WTC11 (cell line): ENCODE data around the gene GEMIN8. TPM values are rescaled to one million over a fixed set of nuclear protein-coding genes. Genes with fewer than 3 reads are reported as not detected.

Source experiments
- ATAC-seq: fragments of 200-7000 bp; cut with Tn5 transposase; 2 replicates; pipeline ENCODE4 v1.10.0; 2021; ENCODE audit warnings: mild to moderate bottlenecking, moderate library complexity
- CTCF ChIA-PET: fragments of 300-600 bp; sonication (Branson Sonifier 250); formaldehyde crosslinking; loops from one replicate; lab custom pipeline; 2021; ENCODE audit warnings: antibody characterized with exemption; lab: Charles Lee
- POLR2A ChIA-PET: fragments of 350-600 bp; sonication (Branson Sonifier 250); formaldehyde crosslinking; loops from one replicate; lab custom pipeline; 2021; ENCODE audit warnings: antibody characterized with exemption; lab: Charles Lee
- DNase-seq: peaks from one replicate; pipeline ENCODE4 v3.0.0; 2021; ENCODE audit warnings: low spot score
- H3K27ac Mint-ChIP-seq: 2 replicates; pipeline ENCODE4 v1.8.0; 2021; ENCODE audit warnings: mixed read lengths
- H3K27me3 Mint-ChIP-seq: 2 replicates; pipeline ENCODE4 v1.8.0; 2021; ENCODE audit warnings: low read depth, mild to moderate bottlenecking, moderate library complexity, mixed read lengths
- H3K36me3 Mint-ChIP-seq: 2 replicates; pipeline ENCODE4 v1.8.0; 2021; ENCODE audit warnings: mixed read lengths
- H3K4me1 Mint-ChIP-seq: 2 replicates; pipeline ENCODE4 v1.8.0; 2022; ENCODE audit warnings: mixed read lengths
- H3K4me3 Mint-ChIP-seq: 2 replicates; pipeline ENCODE4 v1.8.0; 2021; ENCODE audit warnings: mild to moderate bottlenecking, moderate library complexity, mixed read lengths
- H3K9me3 Mint-ChIP-seq: 2 replicates; pipeline ENCODE4 v1.8.0; 2021; ENCODE audit warnings: mixed read lengths
- GABPB1 ChIP-seq: sonication (generic); formaldehyde crosslinking; IDR thresholded peaks from 2 replicates; pipeline ENCODE4 v1.8.1; 2023; ENCODE audit warnings: mild to moderate bottlenecking, missing genetic modification reagents
- HMGA2 ChIP-seq: fragments of 250-450 bp; sonication (Bioruptor Pico); IDR thresholded peaks from 2 replicates; pipeline ENCODE4 v1.4.0; 2021; ENCODE audit warnings: mild to moderate bottlenecking, moderate library complexity
- KAT7 ChIP-seq: sonication (generic); formaldehyde crosslinking; IDR thresholded peaks from 2 replicates; pipeline ENCODE4 v1.8.1; 2023; ENCODE audit warnings: missing genetic modification reagents, mild to moderate bottlenecking, borderline replicate concordance
- MYBL2 ChIP-seq: sonication (generic); formaldehyde crosslinking; IDR thresholded peaks from 2 replicates; pipeline ENCODE4 v1.8.1; 2023; ENCODE audit warnings: mild to moderate bottlenecking, moderate library complexity, missing genetic modification reagents
- NR2C2 ChIP-seq: sonication (generic); formaldehyde crosslinking; IDR thresholded peaks from 2 replicates; pipeline ENCODE4 v1.8.0; 2022; ENCODE audit warnings: mild to moderate bottlenecking, missing genetic modification reagents
- TP53 ChIP-seq: sonication (generic); formaldehyde crosslinking; IDR thresholded peaks from 2 replicates; pipeline ENCODE4 v1.8.1; 2023; ENCODE audit warnings: mild to moderate bottlenecking, missing genetic modification reagents
- ZBTB21 ChIP-seq: sonication (generic); formaldehyde crosslinking; IDR thresholded peaks from 2 replicates; pipeline ENCODE4 v1.8.1; 2023; ENCODE audit warnings: mild to moderate bottlenecking, missing genetic modification reagents, borderline replicate concordance
- ZNF317 ChIP-seq: sonication (generic); formaldehyde crosslinking; IDR thresholded peaks from 2 replicates; pipeline ENCODE4 v1.8.1; 2023; ENCODE audit warnings: low read depth, mild to moderate bottlenecking, moderate library complexity, missing genetic modification reagents, borderline replicate concordance
- ZNF671 ChIP-seq: fragments of 250-450 bp; sonication (Bioruptor Pico); IDR thresholded peaks from 2 replicates; pipeline ENCODE4 v1.8.0; 2021; ENCODE audit warnings: mild to moderate bottlenecking
- total RNA-seq: library from RNA; stranded (reverse); gene quantifications from 3 replicates; pipeline ENCODE4 v1.2.3, GENCODE V29; 2021
- TF ChIP-seq, protein P1 (sequence below): sonication (generic); formaldehyde crosslinking; IDR thresholded peaks from 2 replicates; pipeline ENCODE4 v1.8.0; 2023; ENCODE audit warnings: missing genetic modification reagents, mild to moderate bottlenecking, borderline replicate concordance
- TF ChIP-seq, protein P2 (sequence below): sonication (generic); formaldehyde crosslinking; IDR thresholded peaks from 2 replicates; pipeline ENCODE4 v1.8.0; 2022; ENCODE audit warnings: mild to moderate bottlenecking, missing genetic modification reagents
- TF ChIP-seq, protein P3 (sequence below): sonication (generic); formaldehyde crosslinking; IDR thresholded peaks from 2 replicates; pipeline ENCODE4 v1.8.1; 2022; ENCODE audit warnings: low read depth, missing genetic modification reagents, borderline replicate concordance
- TF ChIP-seq, protein P4 (sequence below): fragments of 250-450 bp; sonication (Bioruptor Pico); IDR thresholded peaks from 2 replicates; pipeline ENCODE4 v1.9.0; 2021; ENCODE audit warnings: mild to moderate bottlenecking, borderline replicate concordance
- TF ChIP-seq, protein P5 (sequence below): fragments of 250-450 bp; sonication (Bioruptor Pico); IDR thresholded peaks from 2 replicates; pipeline ENCODE4 v1.9.0; 2021; ENCODE audit warnings: mild to moderate bottlenecking
- TF ChIP-seq, protein P6 (sequence below): sonication (generic); formaldehyde crosslinking; IDR thresholded peaks from 2 replicates; pipeline ENCODE4 v1.8.1; 2023; ENCODE audit warnings: mild to moderate bottlenecking, missing genetic modification reagents, moderate library complexity
- TF ChIP-seq, protein P7 (sequence below): fragments of 250-450 bp; sonication (Bioruptor Pico); IDR thresholded peaks from 2 replicates; pipeline ENCODE4 v1.8.0; 2021; ENCODE audit warnings: mild to moderate bottlenecking
- TF ChIP-seq, protein P8 (sequence below): sonication (generic); formaldehyde crosslinking; IDR thresholded peaks from 2 replicates; pipeline ENCODE4 v1.8.0; 2023; ENCODE audit warnings: missing genetic modification reagents

Gene GEMIN8
- total RNA-seq, 1 experiment from 2014 or later = 21.1 TPM

DNA sequence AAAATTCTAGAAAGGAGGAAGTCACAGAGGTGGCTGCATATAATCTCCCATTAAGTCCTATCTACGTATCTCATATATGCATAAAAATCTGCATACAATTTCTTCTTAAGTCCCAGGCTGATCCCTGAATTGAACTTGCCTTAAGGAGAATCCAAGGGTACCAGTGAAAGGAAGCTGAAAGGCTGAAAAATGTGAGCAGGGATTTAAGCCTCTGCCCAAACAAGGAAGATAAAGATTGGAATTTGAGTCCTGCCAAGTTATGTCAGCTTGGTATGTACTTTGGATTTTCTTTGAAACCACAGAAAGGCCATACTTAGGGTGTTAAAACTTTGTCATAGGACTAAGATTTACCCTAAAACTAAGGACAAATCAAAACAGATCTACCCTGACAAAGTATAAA is 26.5 kb upstream of the GEMIN8 start:
- Mint-ChIP-seq H3K9me3 (no peaks in the 10 kb centered on the region), H3K4me3 (no peak overlapping the region), H3K27me3 (no peaks in the 10 kb centered on the region), H3K4me1 (peaks cover 8% of the 10 kb centered on the region), H3K27ac (no peak overlapping the region), H3K36me3 (no peaks in the 10 kb centered on the region)
- no peak for DNase-seq
- no peak for TF ChIP-seq MYBL2 (CRISPR knock-in tag)
- TF ChIP-seq, protein P1, sequence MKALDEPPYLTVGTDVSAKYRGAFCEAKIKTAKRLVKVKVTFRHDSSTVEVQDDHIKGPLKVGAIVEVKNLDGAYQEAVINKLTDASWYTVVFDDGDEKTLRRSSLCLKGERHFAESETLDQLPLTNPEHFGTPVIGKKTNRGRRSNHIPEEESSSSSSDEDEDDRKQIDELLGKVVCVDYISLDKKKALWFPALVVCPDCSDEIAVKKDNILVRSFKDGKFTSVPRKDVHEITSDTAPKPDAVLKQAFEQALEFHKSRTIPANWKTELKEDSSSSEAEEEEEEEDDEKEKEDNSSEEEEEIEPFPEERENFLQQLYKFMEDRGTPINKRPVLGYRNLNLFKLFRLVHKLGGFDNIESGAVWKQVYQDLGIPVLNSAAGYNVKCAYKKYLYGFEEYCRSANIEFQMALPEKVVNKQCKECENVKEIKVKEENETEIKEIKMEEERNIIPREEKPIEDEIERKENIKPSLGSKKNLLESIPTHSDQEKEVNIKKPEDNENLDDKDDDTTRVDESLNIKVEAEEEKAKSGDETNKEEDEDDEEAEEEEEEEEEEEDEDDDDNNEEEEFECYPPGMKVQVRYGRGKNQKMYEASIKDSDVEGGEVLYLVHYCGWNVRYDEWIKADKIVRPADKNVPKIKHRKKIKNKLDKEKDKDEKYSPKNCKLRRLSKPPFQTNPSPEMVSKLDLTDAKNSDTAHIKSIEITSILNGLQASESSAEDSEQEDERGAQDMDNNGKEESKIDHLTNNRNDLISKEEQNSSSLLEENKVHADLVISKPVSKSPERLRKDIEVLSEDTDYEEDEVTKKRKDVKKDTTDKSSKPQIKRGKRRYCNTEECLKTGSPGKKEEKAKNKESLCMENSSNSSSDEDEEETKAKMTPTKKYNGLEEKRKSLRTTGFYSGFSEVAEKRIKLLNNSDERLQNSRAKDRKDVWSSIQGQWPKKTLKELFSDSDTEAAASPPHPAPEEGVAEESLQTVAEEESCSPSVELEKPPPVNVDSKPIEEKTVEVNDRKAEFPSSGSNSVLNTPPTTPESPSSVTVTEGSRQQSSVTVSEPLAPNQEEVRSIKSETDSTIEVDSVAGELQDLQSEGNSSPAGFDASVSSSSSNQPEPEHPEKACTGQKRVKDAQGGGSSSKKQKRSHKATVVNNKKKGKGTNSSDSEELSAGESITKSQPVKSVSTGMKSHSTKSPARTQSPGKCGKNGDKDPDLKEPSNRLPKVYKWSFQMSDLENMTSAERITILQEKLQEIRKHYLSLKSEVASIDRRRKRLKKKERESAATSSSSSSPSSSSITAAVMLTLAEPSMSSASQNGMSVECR (CRISPR knock-in tag) = no peak
- ChIA-PET POLR2A (no interaction called here), CTCF (interaction anchor here (1.0 kb wide), 1 partner anchor 1087 kb away, joined by 3 read pairs; no protein-coding TSS in a partner anchor)
- no peak for ATAC-seq

DNA sequence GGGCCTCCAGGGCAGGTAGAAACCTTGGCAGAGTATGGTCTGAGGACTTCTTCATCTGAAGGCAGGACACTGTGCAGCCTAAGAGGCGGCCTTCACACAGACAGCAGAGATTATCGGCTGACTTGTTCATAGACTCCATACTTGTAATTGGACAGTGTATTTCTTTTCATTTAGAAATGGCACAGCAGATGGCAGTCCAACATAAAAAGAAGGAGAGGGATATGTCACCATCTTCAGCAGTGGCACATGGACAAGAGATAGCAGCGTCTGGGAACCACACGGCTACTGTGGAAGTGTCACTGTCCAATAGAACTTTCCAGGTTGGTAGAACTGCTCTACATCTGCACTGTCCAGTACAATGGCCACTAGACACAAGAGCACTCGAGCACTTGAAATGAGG is 21.7 kb upstream of the GEMIN8 start:
- Mint-ChIP-seq H3K4me3 (no peak overlapping the region), H3K27me3 (no peaks in the 10 kb centered on the region), H3K36me3 (no peaks in the 10 kb centered on the region), H3K27ac (no peak overlapping the region), H3K4me1 (no peaks in the 10 kb centered on the region), H3K9me3 (no peaks in the 10 kb centered on the region)
- DNase-seq = no peak
- no peak for ATAC-seq
- ChIA-PET POLR2A (no interaction called here), CTCF (no interaction called here)
- TF ChIP-seq ZBTB21 (CRISPR knock-in tag) (no peak), ZNF317 (CRISPR knock-in tag) (no peak), GABPB1 (CRISPR knock-in tag) (no peak), ZNF671 (no peak), NR2C2 (CRISPR knock-in tag) (no peak), HMGA2 (CRISPR knock-in tag) (no peak), KAT7 (CRISPR knock-in tag) (no peak), TP53 (CRISPR knock-in tag) (no peak)
- TF ChIP-seq, protein P2, sequence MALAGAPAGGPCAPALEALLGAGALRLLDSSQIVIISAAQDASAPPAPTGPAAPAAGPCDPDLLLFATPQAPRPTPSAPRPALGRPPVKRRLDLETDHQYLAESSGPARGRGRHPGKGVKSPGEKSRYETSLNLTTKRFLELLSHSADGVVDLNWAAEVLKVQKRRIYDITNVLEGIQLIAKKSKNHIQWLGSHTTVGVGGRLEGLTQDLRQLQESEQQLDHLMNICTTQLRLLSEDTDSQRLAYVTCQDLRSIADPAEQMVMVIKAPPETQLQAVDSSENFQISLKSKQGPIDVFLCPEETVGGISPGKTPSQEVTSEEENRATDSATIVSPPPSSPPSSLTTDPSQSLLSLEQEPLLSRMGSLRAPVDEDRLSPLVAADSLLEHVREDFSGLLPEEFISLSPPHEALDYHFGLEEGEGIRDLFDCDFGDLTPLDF = no peak
- TF ChIP-seq, protein P3, sequence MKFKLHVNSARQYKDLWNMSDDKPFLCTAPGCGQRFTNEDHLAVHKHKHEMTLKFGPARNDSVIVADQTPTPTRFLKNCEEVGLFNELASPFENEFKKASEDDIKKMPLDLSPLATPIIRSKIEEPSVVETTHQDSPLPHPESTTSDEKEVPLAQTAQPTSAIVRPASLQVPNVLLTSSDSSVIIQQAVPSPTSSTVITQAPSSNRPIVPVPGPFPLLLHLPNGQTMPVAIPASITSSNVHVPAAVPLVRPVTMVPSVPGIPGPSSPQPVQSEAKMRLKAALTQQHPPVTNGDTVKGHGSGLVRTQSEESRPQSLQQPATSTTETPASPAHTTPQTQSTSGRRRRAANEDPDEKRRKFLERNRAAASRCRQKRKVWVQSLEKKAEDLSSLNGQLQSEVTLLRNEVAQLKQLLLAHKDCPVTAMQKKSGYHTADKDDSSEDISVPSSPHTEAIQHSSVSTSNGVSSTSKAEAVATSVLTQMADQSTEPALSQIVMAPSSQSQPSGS (CRISPR knock-in tag) = no peak
- TF ChIP-seq, protein P4, sequence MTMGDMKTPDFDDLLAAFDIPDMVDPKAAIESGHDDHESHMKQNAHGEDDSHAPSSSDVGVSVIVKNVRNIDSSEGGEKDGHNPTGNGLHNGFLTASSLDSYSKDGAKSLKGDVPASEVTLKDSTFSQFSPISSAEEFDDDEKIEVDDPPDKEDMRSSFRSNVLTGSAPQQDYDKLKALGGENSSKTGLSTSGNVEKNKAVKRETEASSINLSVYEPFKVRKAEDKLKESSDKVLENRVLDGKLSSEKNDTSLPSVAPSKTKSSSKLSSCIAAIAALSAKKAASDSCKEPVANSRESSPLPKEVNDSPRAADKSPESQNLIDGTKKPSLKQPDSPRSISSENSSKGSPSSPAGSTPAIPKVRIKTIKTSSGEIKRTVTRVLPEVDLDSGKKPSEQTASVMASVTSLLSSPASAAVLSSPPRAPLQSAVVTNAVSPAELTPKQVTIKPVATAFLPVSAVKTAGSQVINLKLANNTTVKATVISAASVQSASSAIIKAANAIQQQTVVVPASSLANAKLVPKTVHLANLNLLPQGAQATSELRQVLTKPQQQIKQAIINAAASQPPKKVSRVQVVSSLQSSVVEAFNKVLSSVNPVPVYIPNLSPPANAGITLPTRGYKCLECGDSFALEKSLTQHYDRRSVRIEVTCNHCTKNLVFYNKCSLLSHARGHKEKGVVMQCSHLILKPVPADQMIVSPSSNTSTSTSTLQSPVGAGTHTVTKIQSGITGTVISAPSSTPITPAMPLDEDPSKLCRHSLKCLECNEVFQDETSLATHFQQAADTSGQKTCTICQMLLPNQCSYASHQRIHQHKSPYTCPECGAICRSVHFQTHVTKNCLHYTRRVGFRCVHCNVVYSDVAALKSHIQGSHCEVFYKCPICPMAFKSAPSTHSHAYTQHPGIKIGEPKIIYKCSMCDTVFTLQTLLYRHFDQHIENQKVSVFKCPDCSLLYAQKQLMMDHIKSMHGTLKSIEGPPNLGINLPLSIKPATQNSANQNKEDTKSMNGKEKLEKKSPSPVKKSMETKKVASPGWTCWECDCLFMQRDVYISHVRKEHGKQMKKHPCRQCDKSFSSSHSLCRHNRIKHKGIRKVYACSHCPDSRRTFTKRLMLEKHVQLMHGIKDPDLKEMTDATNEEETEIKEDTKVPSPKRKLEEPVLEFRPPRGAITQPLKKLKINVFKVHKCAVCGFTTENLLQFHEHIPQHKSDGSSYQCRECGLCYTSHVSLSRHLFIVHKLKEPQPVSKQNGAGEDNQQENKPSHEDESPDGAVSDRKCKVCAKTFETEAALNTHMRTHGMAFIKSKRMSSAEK (CRISPR knock-in tag) = no peak
- TF ChIP-seq, protein P5, sequence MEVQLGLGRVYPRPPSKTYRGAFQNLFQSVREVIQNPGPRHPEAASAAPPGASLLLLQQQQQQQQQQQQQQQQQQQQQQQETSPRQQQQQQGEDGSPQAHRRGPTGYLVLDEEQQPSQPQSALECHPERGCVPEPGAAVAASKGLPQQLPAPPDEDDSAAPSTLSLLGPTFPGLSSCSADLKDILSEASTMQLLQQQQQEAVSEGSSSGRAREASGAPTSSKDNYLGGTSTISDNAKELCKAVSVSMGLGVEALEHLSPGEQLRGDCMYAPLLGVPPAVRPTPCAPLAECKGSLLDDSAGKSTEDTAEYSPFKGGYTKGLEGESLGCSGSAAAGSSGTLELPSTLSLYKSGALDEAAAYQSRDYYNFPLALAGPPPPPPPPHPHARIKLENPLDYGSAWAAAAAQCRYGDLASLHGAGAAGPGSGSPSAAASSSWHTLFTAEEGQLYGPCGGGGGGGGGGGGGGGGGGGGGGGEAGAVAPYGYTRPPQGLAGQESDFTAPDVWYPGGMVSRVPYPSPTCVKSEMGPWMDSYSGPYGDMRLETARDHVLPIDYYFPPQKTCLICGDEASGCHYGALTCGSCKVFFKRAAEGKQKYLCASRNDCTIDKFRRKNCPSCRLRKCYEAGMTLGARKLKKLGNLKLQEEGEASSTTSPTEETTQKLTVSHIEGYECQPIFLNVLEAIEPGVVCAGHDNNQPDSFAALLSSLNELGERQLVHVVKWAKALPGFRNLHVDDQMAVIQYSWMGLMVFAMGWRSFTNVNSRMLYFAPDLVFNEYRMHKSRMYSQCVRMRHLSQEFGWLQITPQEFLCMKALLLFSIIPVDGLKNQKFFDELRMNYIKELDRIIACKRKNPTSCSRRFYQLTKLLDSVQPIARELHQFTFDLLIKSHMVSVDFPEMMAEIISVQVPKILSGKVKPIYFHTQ (CRISPR knock-in tag) = no peak
- TF ChIP-seq, protein P6, sequence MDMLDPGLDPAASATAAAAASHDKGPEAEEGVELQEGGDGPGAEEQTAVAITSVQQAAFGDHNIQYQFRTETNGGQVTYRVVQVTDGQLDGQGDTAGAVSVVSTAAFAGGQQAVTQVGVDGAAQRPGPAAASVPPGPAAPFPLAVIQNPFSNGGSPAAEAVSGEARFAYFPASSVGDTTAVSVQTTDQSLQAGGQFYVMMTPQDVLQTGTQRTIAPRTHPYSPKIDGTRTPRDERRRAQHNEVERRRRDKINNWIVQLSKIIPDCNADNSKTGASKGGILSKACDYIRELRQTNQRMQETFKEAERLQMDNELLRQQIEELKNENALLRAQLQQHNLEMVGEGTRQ (CRISPR knock-in tag) = no peak
- TF ChIP-seq, protein P7, sequence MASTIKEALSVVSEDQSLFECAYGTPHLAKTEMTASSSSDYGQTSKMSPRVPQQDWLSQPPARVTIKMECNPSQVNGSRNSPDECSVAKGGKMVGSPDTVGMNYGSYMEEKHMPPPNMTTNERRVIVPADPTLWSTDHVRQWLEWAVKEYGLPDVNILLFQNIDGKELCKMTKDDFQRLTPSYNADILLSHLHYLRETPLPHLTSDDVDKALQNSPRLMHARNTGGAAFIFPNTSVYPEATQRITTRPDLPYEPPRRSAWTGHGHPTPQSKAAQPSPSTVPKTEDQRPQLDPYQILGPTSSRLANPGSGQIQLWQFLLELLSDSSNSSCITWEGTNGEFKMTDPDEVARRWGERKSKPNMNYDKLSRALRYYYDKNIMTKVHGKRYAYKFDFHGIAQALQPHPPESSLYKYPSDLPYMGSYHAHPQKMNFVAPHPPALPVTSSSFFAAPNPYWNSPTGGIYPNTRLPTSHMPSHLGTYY (CRISPR knock-in tag) = no peak
- TF ChIP-seq, protein P8, sequence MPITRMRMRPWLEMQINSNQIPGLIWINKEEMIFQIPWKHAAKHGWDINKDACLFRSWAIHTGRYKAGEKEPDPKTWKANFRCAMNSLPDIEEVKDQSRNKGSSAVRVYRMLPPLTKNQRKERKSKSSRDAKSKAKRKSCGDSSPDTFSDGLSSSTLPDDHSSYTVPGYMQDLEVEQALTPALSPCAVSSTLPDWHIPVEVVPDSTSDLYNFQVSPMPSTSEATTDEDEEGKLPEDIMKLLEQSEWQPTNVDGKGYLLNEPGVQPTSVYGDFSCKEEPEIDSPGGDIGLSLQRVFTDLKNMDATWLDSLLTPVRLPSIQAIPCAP (CRISPR knock-in tag) = no peak
